Sigmoid colon (tissue), 7 donors: ENCODE measurements around the gene FNIP1. TPM values are rescaled to one million over a fixed set of nuclear protein-coding genes. Genes with fewer than 3 reads are reported as not detected.

ENCODE experiments used
- DNase-seq: peaks from one replicate; pipeline ENCODE4 v3.0.0-alpha.2; 2019
- H3K27ac ChIP-seq, 4 donors: fragments of 200-600 bp; sonication (generic); one replicate each; pipeline ENCODE4 v1.5.1; 2016 to 2019; ENCODE audit warnings: mild to moderate bottlenecking in 1 of 4
- H3K27me3 ChIP-seq, 3 donors: fragments of 200-600 bp; sonication (generic); one replicate each; pipeline ENCODE4 v1.5.1; 2019; ENCODE audit warnings: mild to moderate bottlenecking in 1 of 3
- H3K36me3 ChIP-seq, 4 donors: fragments of 200-600 bp; sonication (generic); one replicate each; pipeline ENCODE4 v1.5.1; 2016 to 2019
- H3K4me1 ChIP-seq, 4 donors: fragments of 200-600 bp; sonication (generic); one replicate each; pipeline ENCODE4 v1.5.1; 2017 to 2019
- H3K4me3 ChIP-seq, 4 donors: fragments of 200-600 bp; sonication (generic); one replicate each; pipeline ENCODE4 v1.5.1; 2017 to 2019; ENCODE audit warnings: mild to moderate bottlenecking in 2 of 4, moderate library complexity in 1 of 4
- H3K9me3 ChIP-seq, 4 donors: fragments of 200-600 bp in 3 of 4; sonication (generic) in 3 of 4; one replicate each; pipeline versions ENCODE4 v1.5.1 to v1.6.1; 2013 to 2019
- CTCF ChIP-seq, 4 experiments: fragments of 450-650 bp in 3 of 4; fragments of 200-600 bp in 1 of 4; IDR thresholded peaks; one replicate each; pipeline ENCODE4 v1.5.1; 2016 to 2019; ENCODE audit warnings: antibody characterized with exemption in 4 of 4, mild to moderate bottlenecking in 3 of 4, moderate library complexity in 2 of 4
- EP300 ChIP-seq, 4 donors: sonication (generic); formaldehyde crosslinking; IDR thresholded peaks; one replicate each; pipeline ENCODE4 v1.6.1; 2017; ENCODE audit warnings: antibody characterized with exemption in 4 of 4
- POLR2A ChIP-seq, 2 donors: fragments of 450-650 bp; IDR thresholded peaks; one replicate each; pipeline ENCODE4 v1.6.1; 2016; ENCODE audit warnings: antibody characterized with exemption in 2 of 2, mild to moderate bottlenecking in 2 of 2, moderate library complexity in 2 of 2
- POLR2AphosphoS5 ChIP-seq, 4 donors: sonication (generic); formaldehyde crosslinking; IDR thresholded peaks; one replicate each; pipeline ENCODE4 v1.6.1; 2017; ENCODE audit warnings: antibody characterized with exemption in 4 of 4
- WGBS, 2 donors: extraction: QIAGEN DNeasy Blood & Tissue Kit; methylation state at CpG; one replicate each; pipeline ENCODE4 v1.1.7; 2013; 5-methylcytosine and 5-hydroxymethylcytosine counted together
- intact Hi-C: fragments of 100-400 bp; cut with DNase I; formaldehyde crosslinking; loops from one replicate; pipeline ENCODE4 v1.15.1; 2023
- polyA plus RNA-seq, 3 donors: library from polyadenylated mRNA; stranded (reverse); fragments of 200-250 nt; gene quantifications; one replicate each; pipeline ENCODE4 v1.2.3, GENCODE V29; 2013
- total RNA-seq, 4 donors: library from RNA; depleted of rRNA; stranded (reverse); fragments of >200 nt; gene quantifications; one replicate each; pipeline ENCODE4 v1.1.0, GENCODE V29; 2016
- donor health status: healthy with polysubstance abuse.
- donor health status: Bipolar disorder and iron deficiency.
- donor health status: healthy.

Gene FNIP1
- total and polyA plus RNA-seq, 7 donors = 3.6 to 74.4 (median 46.4) TPM

- Histone ChIP-seq H3K9me3 (no peaks in the 10 kb centered on the region), H3K27me3 (no peaks in the 10 kb centered on the region), H3K27ac (no peak overlapping the region), H3K4me3 (no peak overlapping the region), H3K4me1 (peaks cover 0 to 44% (median 41%) of the 10 kb centered on the region in 4 donors), H3K36me3 (no peaks in the 10 kb centered on the region)
- DNase-seq = no peak
- intact Hi-C loops = no loop called here
- 85 to 92% methylated on average over 1 of the region's 1 CpG for WGBS, 2 donors
- TF ChIP-seq CTCF (IDR thresholded peaks at IDR 0.05) (no peak), POLR2AphosphoS5 (IDR thresholded peaks at IDR 0.05) (no peak), POLR2A (IDR thresholded peaks at IDR 0.05) (no peak), EP300 (IDR thresholded peaks at IDR 0.05) (no peak)
These were observed 42.5 kb downstream of the FNIP1 start for GRCh38 chr5:131754363-131754762.

- DNase-seq = no peak
- Histone ChIP-seq H3K36me3 (no peaks in the 10 kb centered on the region), H3K27me3 (no peaks in the 10 kb centered on the region), H3K4me3 (no peak overlapping the region), H3K4me1 (peaks cover 0 to 20% (median 19%) of the 10 kb centered on the region in 4 donors), H3K9me3 (no peaks in the 10 kb centered on the region), H3K27ac (no peak overlapping the region)
- TF ChIP-seq POLR2AphosphoS5 (IDR thresholded peaks at IDR 0.05) (no peak), EP300 (IDR thresholded peaks at IDR 0.05) (no peak), CTCF (IDR thresholded peaks at IDR 0.05) (no peak), POLR2A (IDR thresholded peaks at IDR 0.05) (no peak)
- intact Hi-C loops = no loop called here
- WGBS, 2 donors = 96 to 98% methylated on average over 2 of the region's 2 CpGs
These were observed 45.3 kb downstream of the FNIP1 start for GRCh38 chr5:131751506-131751905.

GRCh38 chr5:131749723-131750470, 46.9 kb downstream of the FNIP1 start:
- no peak overlapping the region for H3K27ac ChIP-seq
- intact Hi-C loops = no loop called here
- no peaks in the 10 kb centered on the region for H3K36me3 ChIP-seq
- TF ChIP-seq EP300 (IDR thresholded peaks at IDR 0.05) = no peak
- TF ChIP-seq POLR2A (IDR thresholded peaks at IDR 0.05) = no peak
- TF ChIP-seq CTCF (IDR thresholded peaks at IDR 0.05) = no peak
- TF ChIP-seq POLR2AphosphoS5 (IDR thresholded peaks at IDR 0.05) = no peak
- H3K9me3 ChIP-seq = no peaks in the 10 kb centered on the region
- WGBS, 2 donors = 96 to 97% methylated on average over 7 of the region's 7 CpGs
- no peak overlapping the region for H3K4me3 ChIP-seq
- no peaks in the 10 kb centered on the region for H3K27me3 ChIP-seq
- peaks cover 0 to 20% (median 14%) of the 10 kb centered on the region in 4 donors for H3K4me1 ChIP-seq
- no peak for DNase-seq

- 97% methylated on average over 7 of the region's 7 CpGs for WGBS, 2 donors
- TF ChIP-seq POLR2A (IDR thresholded peaks at IDR 0.05) = no peak
- TF ChIP-seq POLR2AphosphoS5 (IDR thresholded peaks at IDR 0.05) = no peak
- TF ChIP-seq CTCF (IDR thresholded peaks at IDR 0.05) = no peak
- no peak for TF ChIP-seq EP300 (IDR thresholded peaks at IDR 0.05)
- intact Hi-C loops = no loop called here
- H3K9me3 ChIP-seq = no peaks in the 10 kb centered on the region
- no peaks in the 10 kb centered on the region for H3K27me3 ChIP-seq
- H3K4me3 ChIP-seq = no peak overlapping the region
- H3K36me3 ChIP-seq = peaks cover 0 to 3% (median 0%) of the 10 kb centered on the region in 4 donors
- no peak overlapping the region for H3K27ac ChIP-seq
- no peak for DNase-seq
- peaks cover 0 to 14% (median 7%) of the 10 kb centered on the region in 4 donors for H3K4me1 ChIP-seq
These were observed 47.7 kb downstream of the FNIP1 start for GRCh38 chr5:131749138-131749537.
